NCI-H524 treated with DMSO at 0.1 percent for 48 hours (cell line): Measurements from ENCODE around the gene SCEL.
"Not testable (repeated sequence)": the region's sequence is repeated elsewhere in the genome, so short reads cannot be mapped to it uniquely, and the experiment has no call there.

Experiments used
- DNase-seq: peaks from one replicate; lab custom pipeline; 2025; lab: John Stamatoyannopoulos, UW

The SCEL gene

GRCh38 chr13:77662301-77662700 is 126.8 kb downstream of the SCEL start:
- DNase-seq: not testable (repeated sequence)

- not testable (repeated sequence) for DNase-seq
These were observed 127.3 kb downstream of the SCEL start for GRCh38 chr13:77662831-77663230.

- DNase-seq: no peak
These were observed 139.3 kb downstream of the SCEL start for GRCh38 chr13:77674852-77675251.

GRCh38 chr13:77678691-77679235 is 143.3 kb downstream of the SCEL start:
- DNase-seq: no peak

- no peak for DNase-seq
These were observed 152.3 kb downstream of the SCEL start for GRCh38 chr13:77687799-77688198.

GRCh38 chr13:77691871-77692270 is 156.4 kb downstream of the SCEL start:
- DNase-seq: no peak

- DNase-seq: no peak
These were observed 157.4 kb downstream of the SCEL start for GRCh38 chr13:77692746-77693448.

- no peak for DNase-seq
These were observed 158.0 kb downstream of the SCEL start for GRCh38 chr13:77693449-77693940.
